SU-DHL-6 (cell line): ENCODE results near the gene EXTL2.
"Not testable (repeated sequence)": the region's sequence is repeated elsewhere in the genome, so short reads cannot be mapped to it uniquely, and the experiment has no call there.

Experiments used
- H2AFZ ChIP-seq: fragments of 200-600 bp; sonication (generic); 2 replicates; pipeline ENCODE4 v1.6.1; 2014; ENCODE audit warnings: low read depth, mild to moderate bottlenecking, moderate library complexity, mixed read lengths, antibody characterized with exemption, low read length; ENCODE audit not compliant: severe bottlenecking
- H3F3A ChIP-seq: fragments of 200-600 bp; shearing (Covaris generic); 2 replicates; pipeline ENCODE4 v1.6.0; 2016; ENCODE audit warnings: antibody characterized with exemption, mild to moderate bottlenecking; ENCODE audit not compliant: insufficient read depth
- H3K27ac ChIP-seq: fragments of 200-600 bp; sonication (generic); 2 replicates; pipeline ENCODE4 v1.5.1; 2016; ENCODE audit warnings: low read depth, mild to moderate bottlenecking, low read length, moderate library complexity, mixed read lengths
- H3K27me3 ChIP-seq: fragments of 200-600 bp; sonication (generic), shearing (Covaris generic); 2 replicates; pipeline ENCODE4 v1.6.0; 2014; ENCODE audit warnings: mild to moderate bottlenecking, low read length
- H3K36me3 ChIP-seq: fragments of 200-600 bp; sonication (generic); 2 replicates; pipeline ENCODE4 v1.6.1; 2014; ENCODE audit warnings: mild to moderate bottlenecking, low read length, mixed read lengths
- H3K4me2 ChIP-seq: fragments of 300-600, 200-600 bp; shearing (Covaris generic), sonication (generic); 2 replicates; pipeline ENCODE4 v1.6.0; 2014; ENCODE audit warnings: low read length, low read depth, mild to moderate bottlenecking; ENCODE audit not compliant: poor library complexity, severe bottlenecking
- H3K4me3 ChIP-seq: fragments of 200-600 bp; sonication (generic); 2 replicates; pipeline ENCODE4 v1.5.1; 2014; ENCODE audit warnings: antibody characterized with exemption, low read length, mild to moderate bottlenecking, mixed read lengths; ENCODE audit not compliant: insufficient read depth, poor library complexity, severe bottlenecking
- H3K79me2 ChIP-seq: fragments of 200-600 bp; sonication (generic); 2 replicates; pipeline ENCODE4 v1.6.1; 2014; ENCODE audit warnings: mild to moderate bottlenecking, low read length, moderate library complexity; ENCODE audit not compliant: insufficient read depth
- H3K9ac ChIP-seq: fragments of 200-600 bp; sonication (generic); 2 replicates; pipeline ENCODE4 v1.7.0; 2014; ENCODE audit warnings: mild to moderate bottlenecking, low read length
- H3K9me2 ChIP-seq: fragments of 200-600 bp; sonication (generic); replicated peaks from 2 replicates; pipeline ENCODE4 v1.6.1; 2014; ENCODE audit warnings: low read length; ENCODE audit not compliant: insufficient read depth
- H3K9me3 ChIP-seq: fragments of 200-600 bp; sonication (generic); 2 replicates; pipeline ENCODE4 v1.6.1; 2014; ENCODE audit warnings: low read length, mixed read lengths; ENCODE audit not compliant: insufficient read depth
- H4K20me1 ChIP-seq: fragments of 200-600 bp; sonication (generic); 2 replicates; pipeline ENCODE4 v1.6.1; 2014; ENCODE audit warnings: low read depth, mild to moderate bottlenecking, antibody characterized with exemption, low read length, moderate library complexity, mixed read lengths
- CTCF ChIP-seq: fragments of 200-600 bp; sonication (generic); IDR thresholded peaks from one replicate; pipeline ENCODE4 v1.5.1; 2017; ENCODE audit warnings: antibody characterized with exemption, mild to moderate bottlenecking, low read length, moderate library complexity; ENCODE audit not compliant: insufficient read depth, poor library complexity, severe bottlenecking
- EZH2phosphoT487 ChIP-seq: fragments of 200-600 bp; sonication (generic), shearing (Covaris generic); conservative IDR thresholded peaks from 2 replicates; pipeline ENCODE4 v1.6.1; 2018; ENCODE audit warnings: mild to moderate bottlenecking, antibody characterized with exemption, low read length, moderate library complexity, mixed read lengths

EXTL2 gene

GRCh38 chr1:100860397-100860991, 34.1 kb downstream of the EXTL2 start:
- Histone ChIP-seq H3F3A (no peaks in the 10 kb centered on the region), H3K9me3 (no peaks in the 10 kb centered on the region), H3K4me2 (no peak overlapping the region), H3K36me3 (no peaks in the 10 kb centered on the region), H3K4me3 (no peak overlapping the region), H3K27me3 (no peaks in the 10 kb centered on the region), H2AFZ (no peak overlapping the region), H4K20me1 (no peaks in the 10 kb centered on the region), H3K9ac (no peak overlapping the region), H3K27ac (no peak overlapping the region), H3K79me2 (no peaks in the 10 kb centered on the region), H3K9me2 (no peaks in the 10 kb centered on the region)
- TF ChIP-seq CTCF: no peak
- no peak for TF ChIP-seq EZH2phosphoT487

GRCh38 chr1:100855116-100855515, 39.5 kb downstream of the EXTL2 start:
- H2AFZ ChIP-seq, H3K9me2 ChIP-seq, H3K4me2 ChIP-seq, H3K27me3 ChIP-seq, H3K27ac ChIP-seq, H3K36me3 ChIP-seq, H3K79me2 ChIP-seq, H3F3A ChIP-seq, H3K4me3 ChIP-seq, H3K9me3 ChIP-seq, H3K9ac ChIP-seq, H4K20me1 ChIP-seq: not testable (repeated sequence)

GRCh38 chr1:100852976-100853375, 41.7 kb downstream of the EXTL2 start:
- Histone ChIP-seq H3K27ac (no peak overlapping the region), H3K27me3 (no peaks in the 10 kb centered on the region), H3K4me2 (no peak overlapping the region), H4K20me1 (no peaks in the 10 kb centered on the region), H3K4me3 (no peak overlapping the region), H3K9me3 (no peaks in the 10 kb centered on the region), H3K79me2 (no peaks in the 10 kb centered on the region), H2AFZ (no peak overlapping the region), H3K9ac (no peak overlapping the region), H3K36me3 (no peaks in the 10 kb centered on the region), H3F3A (no peaks in the 10 kb centered on the region; the same call in 1 of the 2 replicates), H3K9me2 (no peaks in the 10 kb centered on the region)
- TF ChIP-seq CTCF (no peak), EZH2phosphoT487 (no peak)

GRCh38 chr1:100851726-100852125, 42.9 kb downstream of the EXTL2 start:
- no peak overlapping the region for H2AFZ ChIP-seq
- H3K79me2 ChIP-seq: no peaks in the 10 kb centered on the region
- no peak for TF ChIP-seq EZH2phosphoT487
- TF ChIP-seq CTCF: no peak
- H4K20me1 ChIP-seq: no peaks in the 10 kb centered on the region
- H3K9ac ChIP-seq: no peak overlapping the region
- H3K9me2 ChIP-seq: no peaks in the 10 kb centered on the region
- H3K27me3 ChIP-seq: no peaks in the 10 kb centered on the region
- no peak overlapping the region for H3K4me3 ChIP-seq
- no peak overlapping the region for H3K4me2 ChIP-seq
- H3K27ac ChIP-seq: no peak overlapping the region
- no peaks in the 10 kb centered on the region; the same call in 1 of the 2 replicates for H3F3A ChIP-seq
- no peaks in the 10 kb centered on the region for H3K36me3 ChIP-seq
- H3K9me3 ChIP-seq: no peaks in the 10 kb centered on the region
